NT2/D1 (cell line): ENCODE results near the gene ANKRD65.

Source experiments
- DNase-seq: peaks from one replicate; pipeline ENCODE4 v3.0.0-alpha.2; 2011; ENCODE audit warnings: low read depth, low spot score
- H3K27me3 ChIP-seq: 2 replicates; pipeline ENCODE4 v1.6.0; 2011; ENCODE audit warnings: mild to moderate bottlenecking; ENCODE audit not compliant: insufficient read length, insufficient read depth
- H3K36me3 ChIP-seq: 2 replicates; pipeline ENCODE4 v1.6.1; 2011; ENCODE audit warnings: mild to moderate bottlenecking, low read length, mixed read lengths; ENCODE audit not compliant: insufficient read depth, insufficient read length
- H3K4me1 ChIP-seq: 2 replicates; pipeline ENCODE4 v1.5.1; 2011; ENCODE audit not compliant: insufficient read depth, insufficient read length
- H3K4me3 ChIP-seq: 2 replicates; pipeline ENCODE4 v1.5.1; 2011; ENCODE audit warnings: low read depth; ENCODE audit not compliant: insufficient read length
- H3K9ac ChIP-seq: 2 replicates; pipeline ENCODE4 v1.6.0; 2011; ENCODE audit warnings: low read depth; ENCODE audit not compliant: insufficient read length
- H3K9me3 ChIP-seq: 2 replicates; pipeline ENCODE4 v1.5.1; 2011; ENCODE audit warnings: mild to moderate bottlenecking, low read length; ENCODE audit not compliant: insufficient read depth
- SUZ12 ChIP-seq: IDR thresholded peaks from 2 replicates; pipeline ENCODE4 v1.6.1; 2011; ENCODE audit not compliant: insufficient read length, insufficient read depth; ENCODE audit errors: extremely low read depth
- YY1 ChIP-seq: IDR thresholded peaks from 2 replicates; pipeline ENCODE4 v1.6.1; 2011; ENCODE audit not compliant: insufficient read length, insufficient read depth
- ZNF274 ChIP-seq: IDR thresholded peaks from 2 replicates; pipeline ENCODE4 v1.6.1; 2011; ENCODE audit warnings: mild to moderate bottlenecking, low read depth, low read length

The ANKRD65 gene

DNA sequence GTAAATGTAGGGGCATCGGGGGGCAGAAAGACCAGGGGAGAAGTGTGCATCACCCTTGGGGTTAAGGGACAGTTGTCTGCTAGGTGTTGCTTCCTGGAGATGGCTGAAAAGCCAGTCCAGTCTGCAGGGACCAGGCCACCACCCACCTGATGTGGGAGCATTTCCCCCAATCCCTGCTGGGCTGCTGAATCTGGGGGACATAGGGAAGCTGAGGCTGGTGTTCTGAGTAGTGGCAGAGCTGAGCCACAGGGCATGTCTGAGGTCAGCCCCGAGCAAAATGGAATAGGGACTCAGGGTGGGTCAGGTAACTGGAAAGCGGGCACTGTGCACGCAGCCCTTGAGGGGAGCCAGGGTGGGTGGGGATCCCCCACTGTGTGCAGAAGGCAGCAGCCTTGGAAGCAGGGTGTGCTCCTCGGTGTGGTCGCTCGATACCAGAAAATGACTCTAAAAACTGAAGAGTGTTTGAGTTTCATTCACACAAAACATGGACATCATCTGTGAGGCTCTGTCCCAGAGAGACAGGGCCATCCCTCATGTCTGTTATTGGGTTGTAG lies 19.5 kb downstream of the ANKRD65 start:
- no peak overlapping the region for H3K4me3 ChIP-seq
- H3K9me3 ChIP-seq = no peaks in the 10 kb centered on the region
- H3K9ac ChIP-seq = peak overlapping the region; percentile 98
- no peaks in the 10 kb centered on the region for H3K27me3 ChIP-seq
- TF ChIP-seq ZNF274 = no peak
- TF ChIP-seq YY1 = no peak
- no peak for TF ChIP-seq SUZ12
- peaks cover 76% of the 10 kb centered on the region for H3K36me3 ChIP-seq
- no peak for DNase-seq
- peaks cover 15% of the 10 kb centered on the region for H3K4me1 ChIP-seq

DNA sequence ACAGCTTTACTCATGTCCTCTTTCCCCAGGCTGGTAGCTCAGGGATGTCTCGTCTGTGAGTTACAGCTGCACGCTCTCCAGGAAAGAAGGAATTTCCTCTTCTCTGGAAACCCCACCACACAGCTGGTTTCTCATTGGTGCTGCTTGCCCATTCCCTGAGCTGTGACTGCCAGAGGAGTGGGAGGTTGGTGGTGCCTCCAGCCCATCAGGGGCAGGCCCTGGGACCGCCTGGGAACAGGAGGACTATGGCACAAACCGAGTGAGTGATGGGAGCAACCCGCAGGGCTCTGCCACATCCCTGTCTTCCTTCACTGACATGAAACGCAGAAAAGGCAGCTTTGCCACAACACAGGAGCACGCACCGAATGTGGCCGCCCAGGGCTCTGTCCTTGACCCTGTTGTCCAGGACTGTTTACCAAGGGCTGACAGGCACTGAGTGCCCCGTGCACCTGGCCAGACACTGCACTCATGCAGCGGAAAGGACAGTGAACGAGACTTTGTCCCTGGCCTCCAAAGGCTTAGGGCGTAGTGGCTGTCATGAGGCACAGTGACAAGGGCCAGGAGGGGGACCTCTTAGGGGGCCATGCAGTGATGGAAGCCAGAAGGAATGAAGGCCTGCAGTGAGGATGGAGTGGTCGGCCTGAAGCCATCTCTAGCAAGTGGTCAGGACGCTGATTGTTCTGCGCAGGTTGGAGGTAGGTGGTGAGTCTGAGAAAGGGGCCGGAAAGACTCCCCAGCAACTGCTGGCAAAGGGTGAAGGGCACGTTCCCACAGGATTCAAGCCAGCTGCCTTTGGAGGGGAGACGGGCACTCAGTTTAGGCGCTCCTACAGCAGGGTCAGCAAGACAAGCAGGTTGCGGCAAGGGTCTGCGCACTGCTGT lies 20.3 kb downstream of the ANKRD65 start:
- TF ChIP-seq ZNF274 = no peak
- TF ChIP-seq YY1 = no peak
- no peak for TF ChIP-seq SUZ12
- H3K36me3 ChIP-seq = peaks cover 68% of the 10 kb centered on the region
- peak overlapping the region; percentile 94 for H3K4me3 ChIP-seq

DNA sequence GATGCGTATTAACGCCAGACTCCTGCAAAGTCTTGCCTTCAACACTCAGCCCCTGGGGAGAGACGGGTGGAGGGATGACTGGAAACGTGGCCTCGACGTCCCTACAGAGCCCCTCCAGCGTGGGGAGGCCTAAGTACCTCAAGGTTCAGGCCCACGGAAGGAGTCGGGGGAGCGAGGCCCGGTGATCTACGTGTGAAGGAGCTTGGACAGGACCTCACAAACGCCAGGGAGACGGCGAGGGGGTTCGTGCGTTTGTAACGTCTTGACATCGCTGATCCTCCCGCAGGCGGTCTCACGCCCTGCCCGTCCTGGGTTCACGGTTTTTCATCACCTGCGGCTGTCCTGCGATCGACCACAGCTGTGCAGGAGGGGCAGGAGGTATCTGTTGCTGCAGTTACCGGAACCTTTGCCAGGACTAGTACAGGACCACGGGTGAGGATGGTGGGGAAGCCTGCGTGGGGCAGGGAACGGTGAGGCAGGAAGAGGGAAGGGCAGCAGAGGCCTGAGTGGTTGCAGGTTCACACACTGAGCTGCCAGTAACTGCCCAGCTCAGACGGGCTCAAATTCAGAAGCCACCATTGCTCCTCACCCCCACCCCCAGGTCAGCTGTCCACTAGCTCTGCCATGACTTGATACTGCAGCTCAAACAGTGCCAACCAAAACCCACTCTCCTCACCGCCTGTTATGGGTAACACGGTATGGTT lies 21.1 kb downstream of the ANKRD65 start:
- TF ChIP-seq YY1 (no peak), ZNF274 (no peak), SUZ12 (no peak)
- H3K4me3 ChIP-seq = peak overlapping the region; percentile 94
- no peak for DNase-seq
- H3K36me3 ChIP-seq = peaks cover 68% of the 10 kb centered on the region
- H3K27me3 ChIP-seq = no peaks in the 10 kb centered on the region
- no peaks in the 10 kb centered on the region for H3K9me3 ChIP-seq
- peak overlapping the region; percentile 98 for H3K9ac ChIP-seq
- peaks cover 15% of the 10 kb centered on the region for H3K4me1 ChIP-seq

More for the DNA sequence above, 20.3 kb downstream of the ANKRD65 start:
- no peak for DNase-seq
- peaks cover 15% of the 10 kb centered on the region for H3K4me1 ChIP-seq
- peak overlapping the region; percentile 98 for H3K9ac ChIP-seq
- H3K9me3 ChIP-seq = no peaks in the 10 kb centered on the region
- no peaks in the 10 kb centered on the region for H3K27me3 ChIP-seq

DNA sequence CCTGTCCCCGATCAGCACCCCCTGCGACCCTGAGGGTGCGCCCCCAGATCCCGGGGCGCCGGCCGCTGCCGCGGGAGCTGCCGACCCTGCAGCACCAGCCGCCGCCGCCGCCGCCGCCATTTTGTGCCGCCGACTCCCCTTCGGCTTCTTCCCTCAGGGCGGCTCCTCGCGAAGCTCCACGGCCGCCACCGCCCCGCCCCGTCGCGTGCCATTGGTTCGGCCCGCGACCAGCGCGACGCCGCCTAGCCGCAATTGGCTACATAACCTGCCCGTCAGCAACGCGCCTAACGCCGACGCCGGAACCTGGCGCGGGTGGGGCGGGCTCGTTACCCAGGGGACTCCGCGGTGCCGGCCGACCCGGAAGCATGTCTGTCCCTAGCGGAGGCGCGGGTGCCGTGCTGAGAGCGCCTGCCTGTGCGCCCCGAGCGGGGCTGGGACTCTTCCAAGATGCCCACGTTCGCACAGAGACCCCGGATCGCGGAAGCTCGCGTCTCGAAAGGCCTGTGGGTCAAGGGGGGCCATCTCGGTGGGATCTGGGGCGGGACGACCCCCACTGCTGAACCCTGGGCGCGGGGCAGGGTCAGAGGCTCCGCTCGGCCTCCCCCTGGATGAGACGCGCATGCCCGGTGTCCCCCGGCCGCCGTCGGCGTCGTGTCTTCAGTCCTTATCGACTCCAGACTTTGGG lies 21.7 kb downstream of the ANKRD65 start, which contains the start of gene CCNL2:
TSS of gene CCNL2 (minus strand) at position 149 of the 685 bp plus-strand sequence. CDS start at position 120, 29 bp downstream.
- DNase-seq = peak; percentile 97
- Histone ChIP-seq H3K4me3 (peak within 1 kb of the TSS; percentile 97), H3K4me1 (peaks cover 15% of the 10 kb centered on the region), H3K9me3 (no peaks in the 10 kb centered on the region), H3K36me3 (peaks cover 70% of the 10 kb centered on the region), H3K27me3 (no peaks in the 10 kb centered on the region), H3K9ac (peak within 1 kb of the TSS; percentile 98)
- TF ChIP-seq YY1 (no peak), SUZ12 (no peak)

DNA sequence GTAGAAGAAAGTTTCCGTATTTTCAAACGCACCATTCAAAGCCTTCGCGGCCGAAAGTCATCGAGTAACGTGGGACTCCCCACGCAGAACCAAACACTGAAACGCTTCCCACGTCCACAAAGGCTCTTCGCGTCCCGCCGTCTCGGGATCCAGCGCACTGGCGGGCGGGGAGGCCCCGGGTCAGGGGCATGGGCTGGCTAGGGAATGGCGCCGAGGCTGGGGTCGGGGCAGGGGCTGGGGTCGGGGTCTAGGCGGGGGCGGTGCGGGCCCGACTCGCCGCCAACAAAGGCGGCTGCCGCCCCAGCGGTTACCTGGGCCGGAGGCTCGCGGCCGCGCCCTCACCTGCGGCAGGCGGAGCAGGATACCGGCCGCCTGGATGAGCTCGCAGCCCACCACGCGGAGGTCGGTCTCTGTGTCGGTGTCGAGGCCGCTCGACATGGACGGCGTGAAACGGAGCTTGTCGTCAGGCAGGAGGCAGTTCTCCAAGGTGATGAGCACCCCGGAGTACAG lies 22.3 kb downstream of the ANKRD65 start:
- peak overlapping the region; percentile 97 for H3K4me3 ChIP-seq
- no peaks in the 10 kb centered on the region for H3K27me3 ChIP-seq
- TF ChIP-seq SUZ12 (no peak), ZNF274 (no peak)
- peaks cover 72% of the 10 kb centered on the region for H3K36me3 ChIP-seq
- H3K4me1 ChIP-seq = peaks cover 15% of the 10 kb centered on the region
- H3K9me3 ChIP-seq = no peaks in the 10 kb centered on the region
- peak overlapping the region; percentile 98 for H3K9ac ChIP-seq
- no peak for DNase-seq

DNA sequence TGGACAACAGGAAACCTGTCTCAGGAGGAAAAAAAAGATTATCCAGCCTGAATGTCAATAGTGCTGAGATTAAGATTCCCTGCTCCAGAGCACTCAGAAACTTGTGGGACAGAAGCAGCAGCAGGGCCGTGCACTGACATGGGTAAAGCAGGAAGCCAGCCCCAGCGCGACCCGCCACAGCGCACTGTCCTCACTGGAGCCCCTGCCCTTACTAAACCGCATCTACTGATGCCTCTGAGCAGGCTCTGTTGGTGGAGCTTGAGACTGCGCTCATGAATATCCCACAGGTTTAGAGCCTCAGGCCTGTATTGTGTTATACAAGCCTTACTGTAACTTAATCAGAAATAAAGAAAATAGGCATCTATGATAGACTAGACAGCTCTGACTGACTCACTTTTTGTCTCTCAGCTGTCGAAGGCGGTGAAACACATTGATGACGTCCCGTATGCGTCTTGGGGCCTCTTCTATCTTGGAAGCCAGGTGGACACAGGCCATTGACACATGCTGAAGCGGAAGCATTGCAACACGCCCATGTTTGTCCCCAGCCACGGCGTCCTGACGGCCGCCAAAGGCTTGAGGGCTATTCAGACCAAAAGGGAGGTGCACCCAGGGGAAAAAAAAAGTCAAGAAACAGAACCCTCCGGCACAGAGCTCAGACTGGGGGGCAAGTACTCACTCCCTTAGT lies 23.1 kb downstream of the ANKRD65 start:
- Histone ChIP-seq H3K36me3 (peaks cover 74% of the 10 kb centered on the region), H3K27me3 (no peaks in the 10 kb centered on the region), H3K9ac (peak overlapping the region; percentile 98), H3K4me1 (peaks cover 15% of the 10 kb centered on the region), H3K9me3 (no peaks in the 10 kb centered on the region), H3K4me3 (peak overlapping the region; percentile 97)
- TF ChIP-seq SUZ12 = no peak
- TF ChIP-seq YY1 = no peak
- TF ChIP-seq ZNF274 = no peak
- no peak for DNase-seq
